ENCODE results near the gene RAB5A.

DNA sequence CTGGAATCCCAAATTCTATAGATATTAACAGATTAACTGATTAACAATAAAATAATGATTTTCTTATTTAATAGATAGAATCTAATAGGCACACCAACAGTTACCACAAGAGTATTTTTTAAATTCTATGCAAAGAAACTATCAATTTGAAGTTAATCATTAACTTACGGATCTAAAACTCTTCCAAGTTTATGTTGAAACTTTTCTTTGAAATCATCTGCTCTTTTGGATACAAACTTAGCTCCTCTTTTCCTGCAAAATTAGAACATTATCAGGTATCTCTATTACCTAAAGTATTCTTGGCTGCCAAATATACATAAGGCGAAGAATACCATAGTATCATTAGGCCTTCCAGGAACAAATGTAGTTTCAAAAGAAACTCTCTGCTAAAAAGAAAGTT is 47.6 kb upstream of the RAB5A start:
- TF ChIP-seq EZH2 (IDR thresholded peaks at IDR 0.05; ENCODE audit: insufficient read depth, low read length) (no peak), CTCF (IDR thresholded peaks at IDR 0.05; ENCODE audit: insufficient read depth, low read depth, low read length) (no peak)
